Transverse colon (tissue), 4 donors: ENCODE results near the gene XRN1. TPM values are rescaled to one million over a fixed set of nuclear protein-coding genes. Genes with fewer than 3 reads are reported as not detected.
"Not testable (repeated sequence)": the region's sequence is repeated elsewhere in the genome, so short reads cannot be mapped to it uniquely, and the experiment has no call there.

Experiments
- DNase-seq: peaks from one replicate; pipeline ENCODE4 v3.0.0-alpha.2; 2019
- H3K27ac ChIP-seq, 4 donors: fragments of 200-600 bp; sonication (generic); 2 replicates each; pipeline ENCODE4 v1.5.1; 2016 to 2018; ENCODE audit warnings: inconsistent platforms in 4 of 4
- H3K27me3 ChIP-seq: fragments of 200-600 bp; sonication (generic); 2 replicates; pipeline ENCODE4 v1.5.1; 2017; ENCODE audit warnings: inconsistent platforms
- H3K36me3 ChIP-seq, 4 donors: fragments of 200-600 bp; sonication (generic); 2 replicates each; pipeline ENCODE4 v1.5.1; 2017 to 2019; ENCODE audit warnings: inconsistent platforms in 4 of 4
- H3K4me1 ChIP-seq, 4 donors: fragments of 200-600 bp; sonication (generic); 2 replicates each; pipeline ENCODE4 v1.5.1; 2017 to 2020; ENCODE audit warnings: inconsistent platforms in 4 of 4
- H3K4me3 ChIP-seq, 4 donors: fragments of 200-600 bp; sonication (generic); 1 replicate in 1 of 4; 2 replicates in 3 of 4; pipeline versions ENCODE4 v1.5.1 to v1.6.1; 2017 to 2019; ENCODE audit warnings: inconsistent platforms in 4 of 4
- H3K9me3 ChIP-seq, 2 donors: fragments of 200-600 bp; sonication (generic); 2 replicates each; pipeline ENCODE4 v1.5.1; 2017 to 2019; ENCODE audit warnings: inconsistent platforms in 2 of 2
- EP300 ChIP-seq: sonication (generic); formaldehyde crosslinking; IDR thresholded peaks from one replicate; pipeline ENCODE4 v1.6.1; 2017; ENCODE audit warnings: antibody characterized with exemption, low read depth
- POLR2A ChIP-seq: fragments of 450-650 bp; IDR thresholded peaks from one replicate; pipeline ENCODE4 v1.6.1; 2016; ENCODE audit warnings: antibody characterized with exemption, mild to moderate bottlenecking, moderate library complexity
- POLR2AphosphoS5 ChIP-seq, 3 donors: sonication (generic); formaldehyde crosslinking; IDR thresholded peaks; one replicate each; pipeline ENCODE4 v1.6.1; 2016; ENCODE audit warnings: antibody characterized with exemption in 3 of 3
- WGBS, 2 donors: methylation state at CpG; one replicate each; pipeline ENCODE4 v1.1.5; 2018; ENCODE audit warnings: low coverage in 1 of 2; 5-methylcytosine and 5-hydroxymethylcytosine counted together
- in situ Hi-C, 4 donors: fragments of 200-750 bp; cut with MboI; loops; one replicate each; pipeline versions ENCODE4 v1.15.0 to v1.15.1; 2017; ENCODE audit warnings: low sequenced_read_pairs in 3 of 4, low pct_ligation_motif_present in 1 of 4, low pct_unique_long_range_greater_than_20kb in 1 of 4
- intact Hi-C: fragments of 100-400 bp; cut with DNase I; formaldehyde crosslinking; loops from one replicate; pipeline ENCODE4 v1.15.1; 2023; ENCODE audit warnings: low total_unique reads
- total RNA-seq, 4 donors: library from RNA; depleted of rRNA; stranded (reverse); fragments of >200 nt; gene quantifications; one replicate each; pipeline ENCODE4 v1.1.0, GENCODE V29; 2016
- TF ChIP-seq, protein P1 (sequence below), 5 experiments: fragments of 200-600 bp in 3 of 5; fragments of 450-650 bp in 2 of 5; sonication (generic) in 3 of 5; IDR thresholded peaks; 1 replicate in 2 of 5; 2 replicates in 3 of 5; pipeline ENCODE4 v1.5.1; 2016 to 2017; ENCODE audit warnings: antibody characterized with exemption in 5 of 5, inconsistent platforms in 3 of 5, mild to moderate bottlenecking in 2 of 5, moderate library complexity in 1 of 5

XRN1 gene
- total RNA-seq, 4 donors from 2014 or later, result 13.5 to 93.0 (median 52.1) TPM

DNA sequence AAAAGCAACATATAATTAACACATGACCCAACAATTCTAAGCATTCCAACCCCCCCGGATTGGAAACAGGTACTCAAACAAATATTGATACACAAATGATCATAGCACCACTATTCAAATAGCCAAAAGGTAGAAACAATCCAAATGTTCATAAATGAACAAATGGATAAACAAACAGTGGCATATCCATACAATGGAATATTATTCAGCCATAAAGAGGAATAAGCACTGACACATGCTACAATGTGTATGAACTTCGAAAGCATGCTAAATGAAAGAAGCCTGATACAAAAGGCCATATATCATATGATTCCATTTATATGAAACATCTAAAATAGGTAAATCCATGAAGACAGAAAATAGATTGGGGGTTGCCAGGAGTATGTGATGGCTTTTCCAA, 62.8 kb downstream of the XRN1 start:
- no peak for DNase-seq
- no peaks in the 10 kb centered on the region for H3K9me3 ChIP-seq
- WGBS, 2 donors, result 94% methylated on average over 2 of the region's 2 CpGs
- H3K4me1 ChIP-seq, result no peaks in the 10 kb centered on the region
- TF ChIP-seq, protein P1, sequence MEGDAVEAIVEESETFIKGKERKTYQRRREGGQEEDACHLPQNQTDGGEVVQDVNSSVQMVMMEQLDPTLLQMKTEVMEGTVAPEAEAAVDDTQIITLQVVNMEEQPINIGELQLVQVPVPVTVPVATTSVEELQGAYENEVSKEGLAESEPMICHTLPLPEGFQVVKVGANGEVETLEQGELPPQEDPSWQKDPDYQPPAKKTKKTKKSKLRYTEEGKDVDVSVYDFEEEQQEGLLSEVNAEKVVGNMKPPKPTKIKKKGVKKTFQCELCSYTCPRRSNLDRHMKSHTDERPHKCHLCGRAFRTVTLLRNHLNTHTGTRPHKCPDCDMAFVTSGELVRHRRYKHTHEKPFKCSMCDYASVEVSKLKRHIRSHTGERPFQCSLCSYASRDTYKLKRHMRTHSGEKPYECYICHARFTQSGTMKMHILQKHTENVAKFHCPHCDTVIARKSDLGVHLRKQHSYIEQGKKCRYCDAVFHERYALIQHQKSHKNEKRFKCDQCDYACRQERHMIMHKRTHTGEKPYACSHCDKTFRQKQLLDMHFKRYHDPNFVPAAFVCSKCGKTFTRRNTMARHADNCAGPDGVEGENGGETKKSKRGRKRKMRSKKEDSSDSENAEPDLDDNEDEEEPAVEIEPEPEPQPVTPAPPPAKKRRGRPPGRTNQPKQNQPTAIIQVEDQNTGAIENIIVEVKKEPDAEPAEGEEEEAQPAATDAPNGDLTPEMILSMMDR (IDR thresholded peaks at IDR 0.05), result no peak
- no peak for TF ChIP-seq EP300
- TF ChIP-seq POLR2A, result no peak
- TF ChIP-seq POLR2AphosphoS5 (IDR thresholded peaks at IDR 0.05), result no peak
- no peak overlapping the region for H3K27ac ChIP-seq
- intact Hi-C loops (no loop called here), in situ Hi-C loops (no loop called here)
- no peak overlapping the region for H3K4me3 ChIP-seq
- no peaks in the 10 kb centered on the region for H3K27me3 ChIP-seq
- peaks cover 0 to 48% (median 20%) of the 10 kb centered on the region in 4 donors for H3K36me3 ChIP-seq

DNA sequence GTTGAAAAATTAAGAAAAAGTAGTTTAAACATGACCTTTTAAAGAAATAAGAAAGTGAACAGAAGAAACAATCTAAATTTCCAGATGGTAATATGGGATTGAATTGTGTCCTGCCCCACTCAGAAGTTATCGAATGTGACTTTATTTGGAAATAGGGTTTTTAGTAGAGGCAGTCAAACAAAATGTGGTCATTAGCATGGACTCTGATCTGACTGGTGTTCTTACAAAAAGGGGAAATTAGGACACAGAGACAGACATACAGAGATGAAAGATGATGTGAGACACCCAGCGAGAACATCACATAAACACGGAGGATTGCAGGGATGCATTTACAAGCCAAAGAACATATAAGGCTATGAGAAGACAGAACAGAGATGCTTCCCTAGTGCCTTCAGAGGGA, 73.2 kb downstream of the XRN1 start:
- TF ChIP-seq POLR2AphosphoS5 (IDR thresholded peaks at IDR 0.05) (no peak), EP300 (no peak), POLR2A (no peak)
- TF ChIP-seq, protein P1 (IDR thresholded peaks at IDR 0.05), result no peak
- in situ Hi-C loops, result no loop called here
- no peaks in the 10 kb centered on the region for H3K9me3 ChIP-seq
- H3K36me3 ChIP-seq, result peaks cover 0 to 40% (median 19%) of the 10 kb centered on the region in 4 donors
- H3K27me3 ChIP-seq, result no peaks in the 10 kb centered on the region
- no peak overlapping the region for H3K4me3 ChIP-seq
- no peaks in the 10 kb centered on the region for H3K4me1 ChIP-seq
- intact Hi-C loops, result no loop called here
- H3K27ac ChIP-seq, result no peak overlapping the region
- no peak for DNase-seq
- WGBS, 2 donors, result 92 to 97% methylated on average over 3 of the region's 3 CpGs

DNA sequence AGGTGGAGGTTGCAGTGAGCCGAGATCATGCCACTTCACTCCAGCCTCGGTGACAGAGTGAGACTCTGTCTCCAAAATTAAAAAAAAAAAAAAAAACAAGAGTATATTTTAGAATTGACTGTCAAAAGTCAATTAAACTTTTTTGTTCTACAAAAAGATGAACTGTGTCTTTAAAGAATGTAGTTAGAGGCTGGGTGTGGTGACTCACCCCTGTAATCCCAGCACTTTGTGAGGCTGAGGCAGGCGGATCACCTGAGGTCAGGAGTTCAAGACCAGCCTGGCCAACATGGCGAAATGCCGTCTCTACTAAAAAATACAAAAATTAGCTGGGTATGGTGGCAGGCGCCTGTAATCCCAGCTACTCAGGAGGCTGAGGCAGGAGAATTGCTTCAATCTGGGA, 78.3 kb downstream of the XRN1 start:
- WGBS, 2 donors, result 88 to 94% methylated on average over 5 to 6 of the region's 6 CpGs
- H3K4me1 ChIP-seq, H3K4me3 ChIP-seq, DNase-seq, H3K27ac ChIP-seq, H3K9me3 ChIP-seq, in situ Hi-C loops, intact Hi-C loops, H3K27me3 ChIP-seq: not testable (repeated sequence)
- H3K36me3 ChIP-seq, result peaks cover 0 to 59% (median 23%) of the 10 kb centered on the region in 4 donors

DNA sequence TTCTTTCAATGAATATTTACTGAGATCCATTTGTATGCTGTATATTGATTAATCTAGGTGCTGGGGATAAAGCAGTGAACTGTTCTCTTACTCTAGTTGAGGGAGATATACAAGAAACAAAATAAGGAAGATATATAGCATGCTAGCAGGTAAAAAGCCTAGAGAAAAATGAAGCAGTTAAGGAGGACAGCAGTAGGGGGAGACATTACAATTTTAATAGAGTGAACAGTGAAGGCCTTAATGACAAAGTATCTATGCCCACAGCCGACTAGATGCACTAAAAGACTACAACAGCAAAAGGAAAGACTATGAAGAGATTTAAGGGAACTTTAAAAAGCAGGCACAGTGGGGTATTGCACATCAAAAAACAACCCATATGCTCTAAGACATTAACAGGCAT, 81.4 kb downstream of the XRN1 start:
- 71 to 73% methylated on average over 1 of the region's 1 CpG for WGBS, 2 donors

More for the DNA sequence above, 81.4 kb downstream of the XRN1 start:
- Histone ChIP-seq H3K9me3 (no peaks in the 10 kb centered on the region), H3K36me3 (peaks cover 0 to 58% (median 23%) of the 10 kb centered on the region in 4 donors), H3K27me3 (no peaks in the 10 kb centered on the region), H3K4me1 (no peaks in the 10 kb centered on the region), H3K4me3 (no peak overlapping the region), H3K27ac (no peak overlapping the region)
- intact Hi-C loops, result no loop called here
- DNase-seq, result no peak
- in situ Hi-C loops, result no loop called here
- TF ChIP-seq POLR2A, result no peak
- TF ChIP-seq POLR2AphosphoS5 (IDR thresholded peaks at IDR 0.05), result no peak
- no peak for TF ChIP-seq EP300
- TF ChIP-seq, protein P1 (IDR thresholded peaks at IDR 0.05), result no peak
